Muscle layer of colon (tissue), 2 donors: ENCODE results near the gene GSTCD.
A peak's percentile ranks its signal among the peaks of the same experiment; 100 is the strongest.
"Not testable (repeated sequence)": the region's sequence is repeated elsewhere in the genome, so short reads cannot be mapped to it uniquely, and the experiment has no call there.

Experiments
- H3K27ac ChIP-seq: one replicate; pipeline ENCODE4 v1.7.0; 2013; ENCODE audit warnings: low read depth, mild to moderate bottlenecking, low read length, moderate library complexity
- H3K27me3 ChIP-seq, 2 donors: one replicate each; pipeline ENCODE4 v1.7.0; 2013; ENCODE audit warnings: low read length in 2 of 2, mild to moderate bottlenecking in 2 of 2; ENCODE audit not compliant: insufficient read depth in 2 of 2, control insufficient read depth in 1 of 2
- H3K36me3 ChIP-seq: one replicate; pipeline ENCODE4 v1.7.0; 2013; ENCODE audit warnings: mild to moderate bottlenecking, low read length; ENCODE audit not compliant: insufficient read depth
- H3K4me1 ChIP-seq: one replicate; pipeline ENCODE4 v1.7.0; 2013; ENCODE audit warnings: mild to moderate bottlenecking, low read length; ENCODE audit not compliant: insufficient read depth
- H3K4me3 ChIP-seq, 2 donors: one replicate each; pipeline ENCODE4 v1.7.0; 2013; ENCODE audit warnings: low read length in 2 of 2, low read depth in 1 of 2, mild to moderate bottlenecking in 1 of 2, moderate library complexity in 1 of 2
- H3K9ac ChIP-seq: one replicate; pipeline ENCODE4 v1.7.0; 2013; ENCODE audit warnings: low read length
- H3K9me3 ChIP-seq: one replicate; pipeline ENCODE4 v1.7.0; 2013; ENCODE audit warnings: mild to moderate bottlenecking, low read length
- donor health status: abdominal sarcoma.
- donor health status: Adenocarcinoma of cecum.

The GSTCD gene

DNA sequence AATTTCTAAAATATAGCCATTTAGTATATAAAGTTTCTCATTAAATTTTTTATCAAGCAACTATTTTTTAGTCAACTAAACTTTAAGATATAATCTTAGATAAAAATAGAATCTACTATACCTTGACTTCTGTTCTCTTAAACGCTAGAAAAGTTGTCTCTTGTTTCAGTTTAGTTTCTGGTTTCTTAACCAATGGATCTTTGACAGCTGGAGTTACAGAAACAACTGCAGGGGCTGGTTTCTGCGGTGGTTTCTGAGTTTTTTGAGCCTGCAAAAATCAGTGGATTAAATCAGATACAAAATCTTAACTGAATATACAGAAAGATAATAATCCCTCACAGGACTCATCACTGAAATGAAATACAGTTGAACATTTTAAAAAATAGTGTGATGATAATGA lies 22.0 kb upstream of the GSTCD start:
- no peaks in the 10 kb centered on the region for H3K9me3 ChIP-seq
- no peaks in the 10 kb centered on the region for H3K4me1 ChIP-seq
- no peak overlapping the region for H3K9ac ChIP-seq
- no peak overlapping the region for H3K27ac ChIP-seq
- H3K27me3 ChIP-seq, result no peaks in the 10 kb centered on the region
- peaks cover 34% of the 10 kb centered on the region for H3K36me3 ChIP-seq
- no peak overlapping the region for H3K4me3 ChIP-seq

DNA sequence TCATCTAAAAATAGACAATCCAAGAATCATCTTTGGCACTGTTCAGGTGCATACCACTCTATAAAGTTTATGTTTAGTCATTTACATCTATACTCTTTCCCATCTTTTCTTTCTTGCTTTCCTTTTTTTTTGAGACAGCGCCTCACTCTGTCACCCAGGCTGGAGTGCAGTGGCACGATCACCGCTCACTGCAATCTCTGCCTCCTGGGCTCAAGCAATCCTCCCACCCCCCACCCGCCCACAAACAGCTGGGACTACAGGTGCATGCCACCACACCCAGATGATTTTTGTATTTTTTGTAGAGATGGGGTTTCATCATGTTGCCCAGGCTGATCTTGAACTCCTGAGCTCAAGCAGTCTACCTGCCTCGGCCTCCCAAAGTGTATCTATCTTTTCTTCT lies 13.8 kb upstream of the GSTCD start:
- not testable (repeated sequence) for H3K9ac ChIP-seq, H3K27ac ChIP-seq, H3K4me3 ChIP-seq, H3K27me3 ChIP-seq, H3K4me1 ChIP-seq, H3K9me3 ChIP-seq
- peaks cover 31% of the 10 kb centered on the region for H3K36me3 ChIP-seq

DNA sequence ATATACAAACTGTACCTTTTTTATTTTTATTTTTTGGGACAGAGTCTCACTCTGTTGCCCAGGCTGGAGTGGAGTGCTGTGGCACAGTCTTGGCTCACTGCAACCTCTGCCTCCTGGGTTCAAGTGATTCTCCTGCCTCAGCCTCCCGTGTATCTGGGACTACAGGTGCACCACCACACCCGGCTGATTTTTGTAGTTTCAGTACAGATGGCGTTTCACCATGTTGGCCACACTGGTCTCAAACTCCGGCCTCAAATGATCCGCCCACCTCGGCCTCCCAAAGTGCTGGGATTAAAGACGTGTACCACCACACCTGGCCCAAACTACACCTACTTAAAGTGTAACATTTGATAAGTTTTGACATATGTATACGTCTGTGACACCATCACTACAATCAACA lies 12.8 kb upstream of the GSTCD start:
- H3K4me3 ChIP-seq, H3K9me3 ChIP-seq, H3K27me3 ChIP-seq, H3K4me1 ChIP-seq, H3K9ac ChIP-seq, H3K27ac ChIP-seq: not testable (repeated sequence)
- peaks cover 23% of the 10 kb centered on the region for H3K36me3 ChIP-seq

DNA sequence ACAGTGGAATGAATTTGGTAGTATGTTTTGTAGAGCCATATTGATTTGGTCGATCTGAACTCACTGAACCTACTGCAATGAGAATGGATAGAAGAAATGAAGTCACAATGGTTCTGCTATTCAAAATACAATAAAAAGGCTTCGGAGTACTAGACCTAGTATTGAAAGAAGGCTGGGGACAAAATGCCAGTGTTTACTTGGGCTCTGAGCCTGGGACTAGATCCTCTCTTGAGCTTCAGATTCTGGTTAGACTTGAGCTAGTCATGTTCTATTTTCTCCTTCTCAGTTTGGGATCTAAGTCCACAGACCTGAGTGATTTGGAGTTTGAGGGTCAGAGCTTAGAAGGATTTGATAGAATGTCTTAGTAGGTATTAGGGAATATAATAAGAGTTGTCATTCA lies 10.0 kb upstream of the GSTCD start:
- Histone ChIP-seq H3K9me3 (no peaks in the 10 kb centered on the region), H3K36me3 (peaks cover 13% of the 10 kb centered on the region), H3K27ac (no peak overlapping the region), H3K9ac (no peak overlapping the region), H3K4me1 (no peaks in the 10 kb centered on the region), H3K4me3 (no peak overlapping the region), H3K27me3 (no peaks in the 10 kb centered on the region)

DNA sequence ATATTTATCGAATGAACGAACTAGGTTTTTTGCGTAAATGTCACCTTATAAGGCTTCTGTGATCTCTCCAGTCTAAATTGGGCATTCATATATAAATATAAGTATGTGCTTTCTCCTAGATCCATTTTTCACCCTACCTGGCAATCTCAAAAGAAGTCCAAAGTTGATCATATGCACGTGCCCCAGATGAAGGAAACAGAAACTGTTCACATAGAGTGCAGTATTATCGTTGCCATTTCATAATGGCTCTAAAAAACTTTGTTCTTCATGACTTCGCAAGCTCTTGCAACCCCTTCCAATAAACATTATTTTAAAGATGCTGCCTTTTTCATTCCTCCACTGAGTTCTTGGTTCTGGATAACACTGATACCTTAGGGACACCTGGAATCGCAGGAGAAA lies 803 bp upstream of the GSTCD start:
- peak overlapping the region; percentile 87 for H3K9ac ChIP-seq
- peaks cover 16% of the 10 kb centered on the region for H3K4me1 ChIP-seq
- H3K36me3 ChIP-seq, result no peaks in the 10 kb centered on the region
- H3K4me3 ChIP-seq, result peak overlapping the region; percentile 84 to 96
- H3K27ac ChIP-seq, result peak overlapping the region; percentile 88
- H3K9me3 ChIP-seq, result no peaks in the 10 kb centered on the region
- H3K27me3 ChIP-seq, result no peaks in the 10 kb centered on the region

DNA sequence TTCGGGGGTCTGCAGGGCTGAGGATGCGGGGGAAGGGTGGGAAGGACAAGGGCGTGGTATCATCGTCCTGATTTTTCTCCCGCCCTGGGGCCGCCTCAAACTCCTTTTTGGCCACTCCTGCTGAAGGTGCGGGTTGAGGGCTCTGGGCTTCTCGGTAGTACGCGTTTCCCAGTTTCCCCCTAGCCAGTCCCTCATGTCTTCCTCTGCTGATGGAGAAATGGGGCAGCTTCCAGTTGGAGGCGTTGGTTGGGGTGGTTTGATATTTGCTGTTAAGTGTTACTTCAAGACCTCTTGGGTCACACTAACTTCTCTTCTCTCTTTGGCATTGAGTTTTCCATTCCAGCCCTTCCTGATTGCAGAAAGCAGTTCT lies 482 bp downstream of the GSTCD start:
- Histone ChIP-seq H3K9ac (peak overlapping the region; percentile 87), H3K4me1 (peaks cover 16% of the 10 kb centered on the region), H3K27me3 (no peaks in the 10 kb centered on the region), H3K9me3 (no peaks in the 10 kb centered on the region), H3K4me3 (peak overlapping the region; percentile 84 to 96), H3K36me3 (no peaks in the 10 kb centered on the region), H3K27ac (peak overlapping the region; percentile 88)

DNA sequence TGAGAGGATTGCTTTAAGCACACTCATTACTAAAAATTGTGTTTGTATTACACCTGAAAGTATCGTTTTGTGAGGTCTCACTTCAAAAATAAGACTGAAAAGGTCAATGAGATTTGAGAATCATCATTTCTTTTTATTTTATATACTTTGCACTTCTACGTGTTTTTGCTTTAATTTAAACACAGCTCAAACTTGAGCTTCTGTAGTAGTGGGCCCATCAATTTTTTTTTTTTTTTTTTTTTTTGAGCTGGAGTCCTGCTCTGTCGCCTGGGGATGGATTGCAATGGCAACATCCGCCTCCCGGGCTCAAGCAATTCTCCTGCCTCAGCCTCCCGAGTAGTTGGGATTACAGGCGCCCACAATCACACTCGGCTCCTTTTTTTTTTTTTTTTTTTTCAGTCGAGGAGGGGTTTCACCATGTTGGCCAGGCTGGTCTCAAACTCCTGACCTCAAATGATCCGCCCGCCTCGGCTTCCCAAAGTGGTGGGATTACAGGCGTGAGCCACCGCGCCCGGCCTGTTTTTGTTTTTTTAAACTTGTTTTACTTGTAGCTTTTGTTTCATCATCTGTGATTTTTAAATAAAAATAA lies 1.5 kb downstream of the GSTCD start:
- no peak overlapping the region for H3K9ac ChIP-seq
- H3K27me3 ChIP-seq, result no peaks in the 10 kb centered on the region
- peaks cover 16% of the 10 kb centered on the region for H3K4me1 ChIP-seq
- H3K9me3 ChIP-seq, result no peaks in the 10 kb centered on the region
- no peaks in the 10 kb centered on the region for H3K36me3 ChIP-seq
- H3K4me3 ChIP-seq, result no peak overlapping the region
- no peak overlapping the region for H3K27ac ChIP-seq

DNA sequence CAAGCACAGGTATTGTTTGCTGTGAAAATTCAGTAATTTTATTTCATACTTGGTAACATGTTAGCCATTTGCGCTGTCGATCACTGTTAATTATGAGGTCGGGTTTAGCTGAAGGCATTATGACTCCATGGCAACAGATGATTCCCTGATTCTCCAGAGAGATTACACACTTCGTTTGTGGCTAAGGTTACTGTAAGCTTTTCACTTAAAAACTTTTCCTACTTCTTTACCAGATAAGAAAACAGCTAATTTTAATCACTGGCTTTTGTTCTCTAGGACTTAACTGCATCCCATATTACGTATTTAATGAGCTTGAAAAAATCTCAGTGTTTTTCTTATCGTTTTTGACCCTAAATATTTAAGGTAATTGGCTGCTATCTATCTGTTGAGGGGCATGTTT lies 2.1 kb downstream of the GSTCD start:
- H3K27ac ChIP-seq, result no peak overlapping the region
- H3K36me3 ChIP-seq, result no peaks in the 10 kb centered on the region
- H3K4me1 ChIP-seq, result peaks cover 16% of the 10 kb centered on the region
- no peaks in the 10 kb centered on the region for H3K9me3 ChIP-seq
- no peak overlapping the region for H3K9ac ChIP-seq
- H3K4me3 ChIP-seq, result no peak overlapping the region
- no peaks in the 10 kb centered on the region for H3K27me3 ChIP-seq

DNA sequence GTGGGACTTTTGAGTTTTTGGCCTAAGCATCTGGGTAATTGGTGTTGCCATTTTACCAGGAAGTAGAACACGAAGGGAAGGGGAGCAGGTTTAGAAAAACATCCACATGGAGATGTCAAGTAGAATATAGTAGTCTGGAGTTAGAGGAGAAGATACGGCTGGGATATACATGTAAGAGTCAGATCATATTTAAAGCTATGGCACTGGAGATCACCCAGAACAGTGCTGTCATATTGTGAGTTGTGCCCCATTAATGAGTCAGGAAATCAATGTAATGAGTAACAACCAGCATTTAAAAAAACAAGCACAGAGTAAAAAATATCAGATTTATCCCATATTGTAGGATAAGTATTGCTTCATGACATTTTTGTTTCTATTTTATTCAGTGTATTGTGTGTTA lies 4.2 kb downstream of the GSTCD start:
- Histone ChIP-seq H3K27me3 (no peaks in the 10 kb centered on the region), H3K36me3 (no peaks in the 10 kb centered on the region)

DNA sequence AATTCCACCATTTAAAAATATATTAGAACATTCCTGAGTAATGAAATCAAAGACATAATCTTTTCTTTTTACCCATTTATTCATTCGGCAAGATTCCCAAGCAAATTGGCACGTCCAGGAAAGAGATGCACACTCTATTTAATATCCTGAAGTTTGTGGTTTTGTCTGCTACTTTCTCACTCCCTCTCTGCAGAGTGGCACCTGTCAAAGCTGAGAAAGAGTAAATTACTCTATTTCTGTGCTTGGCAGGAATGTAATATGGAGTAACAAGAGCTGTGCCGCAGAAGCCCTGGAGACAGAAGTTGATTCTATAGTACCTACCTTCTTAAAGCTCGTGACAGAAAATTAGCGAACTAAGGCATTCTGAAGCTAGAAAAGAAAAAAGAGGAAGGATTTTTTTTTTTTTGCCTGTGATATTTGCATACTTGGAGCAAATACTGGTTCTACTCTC lies 5.5 kb downstream of the GSTCD start:
- Histone ChIP-seq H3K36me3 (peaks cover 2% of the 10 kb centered on the region), H3K9me3 (no peaks in the 10 kb centered on the region), H3K4me3 (no peak overlapping the region), H3K9ac (no peak overlapping the region), H3K27ac (peak overlapping the region; percentile 23), H3K27me3 (no peaks in the 10 kb centered on the region), H3K4me1 (peaks cover 7% of the 10 kb centered on the region)

More for the DNA sequence above, 4.2 kb downstream of the GSTCD start:
- Histone ChIP-seq H3K4me3 (no peak overlapping the region), H3K9me3 (no peaks in the 10 kb centered on the region), H3K27ac (no peak overlapping the region), H3K4me1 (peaks cover 8% of the 10 kb centered on the region), H3K9ac (no peak overlapping the region)

DNA sequence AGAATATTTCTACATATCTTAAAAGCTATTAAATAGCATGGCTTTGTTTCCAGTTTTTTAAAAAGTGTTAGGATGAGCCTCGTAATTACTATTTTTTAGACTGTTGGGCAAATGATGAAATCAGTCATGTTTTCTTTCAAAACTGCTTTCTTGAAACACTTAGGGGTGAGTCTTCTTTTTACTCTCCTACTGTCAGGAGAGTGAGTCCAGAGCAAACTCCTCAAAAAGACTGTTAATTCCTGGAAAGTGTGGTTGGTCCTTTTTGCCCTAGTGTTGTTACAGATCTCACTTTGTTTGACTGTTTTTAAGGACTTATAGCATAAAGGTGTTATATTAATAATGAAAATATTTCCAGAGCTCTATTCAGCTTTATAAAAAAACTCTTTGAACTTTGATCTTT lies 6.3 kb downstream of the GSTCD start:
- Histone ChIP-seq H3K27me3 (no peaks in the 10 kb centered on the region), H3K9me3 (no peaks in the 10 kb centered on the region), H3K9ac (no peak overlapping the region), H3K36me3 (peaks cover 5% of the 10 kb centered on the region), H3K4me3 (no peak overlapping the region), H3K4me1 (no peaks in the 10 kb centered on the region), H3K27ac (no peak overlapping the region)

DNA sequence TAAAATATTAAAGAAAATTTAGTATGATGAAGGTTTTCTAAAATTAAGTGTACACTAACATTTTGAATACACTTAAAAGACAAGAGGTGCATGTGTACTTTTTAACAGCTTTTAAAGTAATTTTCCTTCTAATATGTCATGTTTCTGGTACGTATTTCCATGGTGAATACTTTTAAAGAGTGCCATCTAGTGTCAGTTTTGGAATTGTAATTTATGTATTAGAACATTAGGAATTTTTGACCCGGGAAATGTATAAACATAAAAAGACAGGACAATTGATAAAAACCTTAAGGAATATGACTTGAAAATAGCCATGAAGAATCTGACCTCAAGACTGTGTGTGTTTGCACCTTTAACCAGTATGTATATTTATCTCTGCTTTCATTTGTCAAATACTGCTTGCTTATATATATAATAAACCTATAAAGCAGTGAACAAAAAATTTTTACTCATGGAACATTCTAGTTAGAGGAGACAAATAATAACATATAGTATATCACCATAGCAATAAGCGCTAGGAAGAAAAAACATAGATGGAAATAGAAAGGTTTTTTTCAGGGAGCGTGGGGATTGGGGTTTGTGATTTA lies 7.2 kb downstream of the GSTCD start:
- H3K36me3 ChIP-seq, result peaks cover 5% of the 10 kb centered on the region

More for the DNA sequence above, 7.2 kb downstream of the GSTCD start:
- Histone ChIP-seq H3K4me3 (no peak overlapping the region), H3K4me1 (no peaks in the 10 kb centered on the region), H3K9me3 (no peaks in the 10 kb centered on the region), H3K9ac (no peak overlapping the region), H3K27me3 (no peaks in the 10 kb centered on the region), H3K27ac (no peak overlapping the region)
